Breast epithelium (tissue), 4 donors: ENCODE measurements around the gene MAN1C1. TPM values are rescaled to one million over a fixed set of nuclear protein-coding genes. Genes with fewer than 3 reads are reported as not detected.

Source experiments
- DNase-seq, 2 donors: peaks; one replicate each; pipeline ENCODE4 v3.0.0-alpha.2; 2019; ENCODE audit warnings: low spot score in 2 of 2
- H3K27ac ChIP-seq, 2 donors: fragments of 200-600 bp; sonication (generic) in 1 of 2; one replicate each; pipeline ENCODE4 v1.5.1; 2016 to 2019; ENCODE audit warnings: mild to moderate bottlenecking in 1 of 2
- H3K27me3 ChIP-seq, 2 donors: fragments of 200-600 bp; sonication (generic) in 1 of 2; one replicate each; pipeline versions ENCODE4 v1.5.1 to v1.6.0; 2017 to 2019; ENCODE audit warnings: control low read depth in 1 of 2, mild to moderate bottlenecking in 1 of 2
- H3K36me3 ChIP-seq: fragments of 200-600 bp; one replicate; pipeline ENCODE4 v1.5.1; 2019
- H3K4me1 ChIP-seq, 2 donors: fragments of 200-600 bp; sonication (generic); one replicate each; pipeline ENCODE4 v1.5.1; 2016 to 2019; ENCODE audit warnings: control low read depth in 1 of 2
- H3K4me3 ChIP-seq, 3 donors: fragments of 200-600 bp; sonication (generic); 1 replicate in 2 of 3; 2 replicates in 1 of 3; pipeline ENCODE4 v1.5.1; 2016 to 2019; ENCODE audit warnings: mild to moderate bottlenecking in 3 of 3, moderate library complexity in 2 of 3
- H3K9me3 ChIP-seq, 2 donors: fragments of 200-600 bp; sonication (generic) in 1 of 2; one replicate each; pipeline ENCODE4 v1.5.1; 2016 to 2019; ENCODE audit warnings: control low read depth in 1 of 2
- POLR2A ChIP-seq: fragments of 450-650 bp; IDR thresholded peaks from one replicate; pipeline ENCODE4 v1.6.1; 2016; ENCODE audit warnings: antibody characterized with exemption, mild to moderate bottlenecking, moderate library complexity
- POLR2AphosphoS5 ChIP-seq, 3 donors: sonication (generic); formaldehyde crosslinking; IDR thresholded peaks; one replicate each; pipeline ENCODE4 v1.6.1; 2017; ENCODE audit warnings: antibody characterized with exemption in 3 of 3
- intact Hi-C: fragments of 100-400 bp; cut with DNase I; formaldehyde crosslinking; loops from one replicate; pipeline ENCODE4 v1.15.1; 2023; ENCODE audit warnings: low total_unique reads
- total RNA-seq, 3 donors: library from RNA; depleted of rRNA; stranded (reverse); fragments of >200 nt; gene quantifications; one replicate each; pipeline ENCODE4 v1.1.0, GENCODE V29; 2016
- TF ChIP-seq, protein P1 (sequence below), 3 donors: fragments of 450-650 bp; IDR thresholded peaks; one replicate each; pipeline ENCODE4 v1.5.1; 2016 to 2017; ENCODE audit warnings: antibody characterized with exemption in 3 of 3, mild to moderate bottlenecking in 3 of 3, moderate library complexity in 3 of 3

Gene MAN1C1
- total RNA-seq, 3 donors from 2014 or later: 6.7 to 13.8 (median 6.9) TPM

DNA sequence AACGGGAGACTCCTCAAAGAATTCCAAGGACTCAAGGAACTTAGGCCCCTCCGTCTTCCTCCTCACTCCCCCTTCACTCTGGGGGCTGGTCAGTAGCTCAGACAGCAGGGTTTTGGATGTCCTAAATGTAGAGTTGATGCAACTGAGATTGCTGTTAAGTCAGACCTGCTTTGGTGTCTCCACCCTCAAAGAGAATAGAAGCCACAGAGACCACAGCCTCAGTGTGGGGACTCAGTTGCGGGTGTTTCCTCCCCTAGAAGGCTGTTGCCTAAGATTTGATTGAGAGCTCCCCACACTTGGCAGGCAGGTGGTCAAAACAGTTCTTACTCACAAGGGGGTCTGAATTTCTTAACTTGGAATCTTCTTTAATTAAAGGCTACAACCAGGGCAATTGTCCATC lies 7.6 kb downstream of the MAN1C1 start:
- no peak for TF ChIP-seq POLR2AphosphoS5 (IDR thresholded peaks at IDR 0.05)
- no peak for TF ChIP-seq POLR2A
- TF ChIP-seq, protein P1, sequence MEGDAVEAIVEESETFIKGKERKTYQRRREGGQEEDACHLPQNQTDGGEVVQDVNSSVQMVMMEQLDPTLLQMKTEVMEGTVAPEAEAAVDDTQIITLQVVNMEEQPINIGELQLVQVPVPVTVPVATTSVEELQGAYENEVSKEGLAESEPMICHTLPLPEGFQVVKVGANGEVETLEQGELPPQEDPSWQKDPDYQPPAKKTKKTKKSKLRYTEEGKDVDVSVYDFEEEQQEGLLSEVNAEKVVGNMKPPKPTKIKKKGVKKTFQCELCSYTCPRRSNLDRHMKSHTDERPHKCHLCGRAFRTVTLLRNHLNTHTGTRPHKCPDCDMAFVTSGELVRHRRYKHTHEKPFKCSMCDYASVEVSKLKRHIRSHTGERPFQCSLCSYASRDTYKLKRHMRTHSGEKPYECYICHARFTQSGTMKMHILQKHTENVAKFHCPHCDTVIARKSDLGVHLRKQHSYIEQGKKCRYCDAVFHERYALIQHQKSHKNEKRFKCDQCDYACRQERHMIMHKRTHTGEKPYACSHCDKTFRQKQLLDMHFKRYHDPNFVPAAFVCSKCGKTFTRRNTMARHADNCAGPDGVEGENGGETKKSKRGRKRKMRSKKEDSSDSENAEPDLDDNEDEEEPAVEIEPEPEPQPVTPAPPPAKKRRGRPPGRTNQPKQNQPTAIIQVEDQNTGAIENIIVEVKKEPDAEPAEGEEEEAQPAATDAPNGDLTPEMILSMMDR (IDR thresholded peaks at IDR 0.05): no peak
- no peak for DNase-seq

DNA sequence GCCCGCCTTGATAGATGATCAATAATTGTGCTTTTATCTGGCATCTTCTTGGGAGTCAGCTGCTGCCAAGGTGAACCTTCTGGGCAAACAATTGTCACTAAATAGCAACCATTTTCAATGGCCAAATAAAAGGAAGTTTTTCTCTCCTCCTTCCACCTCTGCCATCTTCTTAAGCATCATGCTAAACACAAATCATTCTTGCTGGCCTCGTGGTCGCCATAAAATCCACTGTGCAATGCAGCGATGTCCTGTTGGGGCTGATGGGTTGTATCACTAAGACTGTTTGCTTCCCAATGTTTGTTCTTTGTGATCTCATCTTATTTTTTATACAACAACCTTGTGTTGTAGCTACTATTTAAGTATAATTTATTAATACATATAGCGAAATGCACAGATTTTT lies 8.0 kb downstream of the MAN1C1 start:
- no peaks in the 10 kb centered on the region for H3K27me3 ChIP-seq
- no peak for DNase-seq
- H3K36me3 ChIP-seq: no peaks in the 10 kb centered on the region
- intact Hi-C loops: no loop called here
- no peaks in the 10 kb centered on the region for H3K9me3 ChIP-seq
- H3K27ac ChIP-seq: no peak overlapping the region
- H3K4me1 ChIP-seq: no peaks in the 10 kb centered on the region
- TF ChIP-seq, protein P1 (IDR thresholded peaks at IDR 0.05): no peak
- no peak for TF ChIP-seq POLR2A
- TF ChIP-seq POLR2AphosphoS5 (IDR thresholded peaks at IDR 0.05): no peak
- H3K4me3 ChIP-seq: no peak overlapping the region

More for the DNA sequence above, 7.6 kb downstream of the MAN1C1 start:
- H3K4me3 ChIP-seq: no peak overlapping the region
- no peaks in the 10 kb centered on the region for H3K27me3 ChIP-seq
- intact Hi-C loops: no loop called here
- H3K4me1 ChIP-seq: no peaks in the 10 kb centered on the region
- H3K27ac ChIP-seq: no peak overlapping the region
- H3K36me3 ChIP-seq: no peaks in the 10 kb centered on the region
- no peaks in the 10 kb centered on the region for H3K9me3 ChIP-seq

DNA sequence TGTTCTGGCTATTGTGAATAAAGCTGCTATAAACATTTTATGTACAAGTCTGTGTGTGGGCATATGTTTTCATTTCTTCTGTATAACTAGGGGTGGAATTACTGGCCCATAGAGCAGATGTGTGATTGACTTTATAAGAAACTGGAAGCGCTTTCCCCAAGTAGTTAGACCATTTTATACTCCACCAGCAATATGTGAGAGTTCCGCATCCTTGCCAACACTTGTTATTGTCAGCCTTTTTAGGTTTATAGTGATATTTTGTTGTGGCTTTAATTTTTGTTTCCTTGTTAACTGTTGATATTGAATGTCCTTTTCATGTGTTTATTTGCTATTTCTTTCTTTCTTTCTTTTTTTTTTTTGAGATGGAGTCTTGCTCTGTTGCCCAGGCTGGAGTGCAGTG lies 9.4 kb downstream of the MAN1C1 start:
- Histone ChIP-seq H3K36me3 (no peaks in the 10 kb centered on the region), H3K4me3 (no peak overlapping the region), H3K27ac (no peak overlapping the region), H3K9me3 (no peaks in the 10 kb centered on the region), H3K27me3 (no peaks in the 10 kb centered on the region), H3K4me1 (no peaks in the 10 kb centered on the region)
- no peak for DNase-seq
- intact Hi-C loops: no loop called here
- TF ChIP-seq POLR2A: no peak
- no peak for TF ChIP-seq POLR2AphosphoS5 (IDR thresholded peaks at IDR 0.05)
- TF ChIP-seq, protein P1 (IDR thresholded peaks at IDR 0.05): no peak

DNA sequence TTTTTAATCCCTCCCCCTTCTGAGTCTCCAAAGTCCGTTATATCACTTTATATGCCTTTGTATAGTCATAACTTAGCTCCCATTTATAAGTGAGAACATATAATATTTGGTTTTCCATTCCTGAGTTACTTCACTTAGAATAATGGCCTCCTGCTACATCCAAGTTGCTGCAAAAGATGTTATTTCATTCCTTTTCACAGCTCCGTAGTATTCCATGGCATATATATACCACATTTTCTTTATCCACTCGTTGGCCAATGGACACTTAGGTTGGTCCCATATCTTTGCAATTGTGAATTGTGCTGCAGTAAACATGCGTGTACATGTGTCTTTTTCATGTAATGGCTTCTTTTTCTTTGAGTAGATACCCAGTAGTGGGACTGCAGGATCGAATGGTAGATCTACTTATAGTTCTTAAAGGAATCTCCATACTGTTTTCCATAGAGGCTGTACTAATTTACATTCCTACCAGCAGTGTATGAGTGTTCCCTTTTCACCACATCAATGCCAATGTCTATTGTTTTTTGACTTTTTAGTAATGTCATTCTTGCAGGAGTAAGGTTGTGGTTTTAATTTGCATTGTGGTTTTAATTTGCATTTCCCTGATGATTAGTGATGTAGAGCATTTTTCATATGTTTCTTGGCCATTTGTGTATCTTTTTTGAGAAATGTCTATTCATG lies 12.3 kb downstream of the MAN1C1 start:
- Histone ChIP-seq H3K27me3 (no peaks in the 10 kb centered on the region), H3K4me3 (no peak overlapping the region), H3K4me1 (no peaks in the 10 kb centered on the region), H3K27ac (no peak overlapping the region), H3K9me3 (no peaks in the 10 kb centered on the region), H3K36me3 (no peaks in the 10 kb centered on the region)
- DNase-seq: no peak
- intact Hi-C loops: no loop called here
- TF ChIP-seq POLR2AphosphoS5 (IDR thresholded peaks at IDR 0.05) (no peak), POLR2A (no peak)
- TF ChIP-seq, protein P1 (IDR thresholded peaks at IDR 0.05): no peak

DNA sequence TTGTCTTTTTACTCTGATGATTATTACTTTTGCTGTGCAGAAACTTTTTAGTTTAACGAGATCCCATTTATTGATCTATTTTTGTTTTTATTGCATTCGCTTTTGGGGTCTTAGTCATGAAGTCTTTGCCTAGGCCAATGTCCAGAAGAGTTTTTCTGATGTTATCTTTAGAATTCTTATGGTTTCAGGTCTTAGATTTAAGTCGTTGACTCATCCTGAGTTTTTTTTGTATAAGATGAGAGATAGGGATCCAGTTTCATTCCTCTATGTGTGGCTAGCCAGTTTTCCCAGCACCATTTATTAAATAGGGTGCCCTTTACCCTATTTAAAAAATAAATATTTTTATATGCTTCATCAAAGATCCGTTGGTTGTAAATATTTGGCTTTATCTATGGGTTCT lies 13.2 kb downstream of the MAN1C1 start:
- no peak for DNase-seq
- Histone ChIP-seq H3K36me3 (no peaks in the 10 kb centered on the region), H3K4me1 (no peaks in the 10 kb centered on the region), H3K9me3 (no peaks in the 10 kb centered on the region), H3K27ac (no peak overlapping the region), H3K4me3 (no peak overlapping the region), H3K27me3 (no peaks in the 10 kb centered on the region)
- intact Hi-C loops: no loop called here
- TF ChIP-seq POLR2AphosphoS5 (IDR thresholded peaks at IDR 0.05): no peak
- TF ChIP-seq POLR2A: no peak
- TF ChIP-seq, protein P1 (IDR thresholded peaks at IDR 0.05): no peak
